Left lung (tissue), 10 donors: ENCODE data around the gene CTDP1. TPM values are rescaled to one million over a fixed set of nuclear protein-coding genes. Genes with fewer than 3 reads are reported as not detected.
"Not testable (repeated sequence)": the region's sequence is repeated elsewhere in the genome, so short reads cannot be mapped to it uniquely, and the experiment has no call there.

Experiments
- ATAC-seq: fragments of 200-7000 bp; cut with Tn5 transposase; one replicate; pipeline ENCODE4 v1.9.1; 2020; ENCODE audit warnings: moderate library complexity
- DNase-seq, 4 donors: peaks; one replicate each; pipeline ENCODE4 v3.0.0-alpha.2; 2013 to 2020
- H3K27ac ChIP-seq, 2 donors: fragments of 200-600 bp; sonication (generic) in 1 of 2; one replicate each; pipeline versions ENCODE4 v1.5.0 to v1.8.0; 2020 to 2021
- H3K27me3 ChIP-seq, 2 donors: fragments of 200-600 bp; sonication (generic) in 1 of 2; one replicate each; pipeline versions ENCODE4 v1.5.0 to v1.8.0; 2020 to 2021
- H3K36me3 ChIP-seq, 2 donors: fragments of 200-600 bp; sonication (generic) in 1 of 2; one replicate each; pipeline versions ENCODE4 v1.5.0 to v1.8.0; 2020 to 2021
- H3K4me1 ChIP-seq, 2 donors: fragments of 200-600 bp; one replicate each; pipeline ENCODE4 v1.8.0; 2021
- H3K4me3 ChIP-seq, 2 donors: fragments of 200-600 bp; sonication (generic) in 1 of 2; one replicate each; pipeline versions ENCODE4 v1.5.0 to v1.8.0; 2020 to 2021; ENCODE audit warnings: mild to moderate bottlenecking in 1 of 2
- H3K9me3 ChIP-seq, 2 donors: fragments of 200-600 bp; sonication (generic) in 1 of 2; one replicate each; pipeline versions ENCODE4 v1.5.0 to v1.8.0; 2020 to 2021
- intact Hi-C, 2 donors: fragments of 100-400 bp; cut with DNase I; formaldehyde crosslinking; loops; one replicate each; pipeline versions ENCODE4 v1.11.2 to v1.14.2; 2022
- polyA plus RNA-seq, 6 donors: library from polyadenylated mRNA; unstranded; fragments of 120-200 nt; gene quantifications; one replicate each; pipeline ENCODE4 v1.2.1, GENCODE V29; 2013; ENCODE audit not compliant: insufficient read length in 6 of 6
- total RNA-seq, 2 donors: library from RNA; stranded (reverse); fragmentation: NEBNext Ultra II Directional; extraction: Animal tissue kit (Norgen Biotek cat#: 25700); gene quantifications; one replicate each; pipeline ENCODE4 v1.2.1, GENCODE V29; 2021
- TF ChIP-seq, protein P1 (sequence below), 2 donors: fragments of 200-600 bp; sonication (generic) in 1 of 2; IDR thresholded peaks; one replicate each; pipeline versions ENCODE4 v1.5.0 to v1.8.0; 2021; ENCODE audit warnings: antibody characterized with exemption in 2 of 2
- donor health status: DM: no; HTN: yes; CAD: no.
- donor health status: DM: no; HTN: no; CAD: no.

The CTDP1 gene
- total and polyA plus RNA-seq, 8 donors = 8.4 to 24.4 (median 11.4) TPM

DNA sequence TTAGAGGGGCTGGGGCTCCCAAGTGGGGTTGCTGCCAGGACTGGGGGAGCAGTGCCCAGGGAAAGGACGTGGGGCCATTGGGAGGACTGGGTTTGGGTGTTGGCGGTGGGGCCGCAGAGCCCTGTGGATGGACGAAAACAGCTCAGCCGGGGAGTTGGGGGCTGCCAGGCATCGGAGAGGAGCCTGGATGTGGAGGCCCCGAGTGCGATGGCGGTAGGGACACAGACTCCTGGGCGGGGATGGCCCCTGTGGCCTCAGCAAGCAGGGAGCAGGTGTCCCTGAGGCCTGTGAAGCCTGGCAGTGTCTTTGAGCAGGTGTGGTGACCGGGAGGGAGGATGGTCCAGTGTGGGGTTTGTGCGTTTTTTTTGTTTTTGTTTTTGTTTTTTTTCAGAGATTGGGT, 13.3 kb downstream of the CTDP1 start:
- DNase-seq (no peak), ATAC-seq (no peak)
- Histone ChIP-seq H3K27ac (no peak overlapping the region), H3K27me3 (no peaks in the 10 kb centered on the region), H3K4me3 (no peak overlapping the region), H3K36me3 (peaks cover 0 to 35% of the 10 kb centered on the region in 2 donors), H3K4me1 (peaks cover 0 to 7% of the 10 kb centered on the region in 2 donors), H3K9me3 (no peaks in the 10 kb centered on the region)
- TF ChIP-seq, protein P1, sequence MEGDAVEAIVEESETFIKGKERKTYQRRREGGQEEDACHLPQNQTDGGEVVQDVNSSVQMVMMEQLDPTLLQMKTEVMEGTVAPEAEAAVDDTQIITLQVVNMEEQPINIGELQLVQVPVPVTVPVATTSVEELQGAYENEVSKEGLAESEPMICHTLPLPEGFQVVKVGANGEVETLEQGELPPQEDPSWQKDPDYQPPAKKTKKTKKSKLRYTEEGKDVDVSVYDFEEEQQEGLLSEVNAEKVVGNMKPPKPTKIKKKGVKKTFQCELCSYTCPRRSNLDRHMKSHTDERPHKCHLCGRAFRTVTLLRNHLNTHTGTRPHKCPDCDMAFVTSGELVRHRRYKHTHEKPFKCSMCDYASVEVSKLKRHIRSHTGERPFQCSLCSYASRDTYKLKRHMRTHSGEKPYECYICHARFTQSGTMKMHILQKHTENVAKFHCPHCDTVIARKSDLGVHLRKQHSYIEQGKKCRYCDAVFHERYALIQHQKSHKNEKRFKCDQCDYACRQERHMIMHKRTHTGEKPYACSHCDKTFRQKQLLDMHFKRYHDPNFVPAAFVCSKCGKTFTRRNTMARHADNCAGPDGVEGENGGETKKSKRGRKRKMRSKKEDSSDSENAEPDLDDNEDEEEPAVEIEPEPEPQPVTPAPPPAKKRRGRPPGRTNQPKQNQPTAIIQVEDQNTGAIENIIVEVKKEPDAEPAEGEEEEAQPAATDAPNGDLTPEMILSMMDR (IDR thresholded peaks at IDR 0.05) = no peak
- intact Hi-C loops = no loop called here

DNA sequence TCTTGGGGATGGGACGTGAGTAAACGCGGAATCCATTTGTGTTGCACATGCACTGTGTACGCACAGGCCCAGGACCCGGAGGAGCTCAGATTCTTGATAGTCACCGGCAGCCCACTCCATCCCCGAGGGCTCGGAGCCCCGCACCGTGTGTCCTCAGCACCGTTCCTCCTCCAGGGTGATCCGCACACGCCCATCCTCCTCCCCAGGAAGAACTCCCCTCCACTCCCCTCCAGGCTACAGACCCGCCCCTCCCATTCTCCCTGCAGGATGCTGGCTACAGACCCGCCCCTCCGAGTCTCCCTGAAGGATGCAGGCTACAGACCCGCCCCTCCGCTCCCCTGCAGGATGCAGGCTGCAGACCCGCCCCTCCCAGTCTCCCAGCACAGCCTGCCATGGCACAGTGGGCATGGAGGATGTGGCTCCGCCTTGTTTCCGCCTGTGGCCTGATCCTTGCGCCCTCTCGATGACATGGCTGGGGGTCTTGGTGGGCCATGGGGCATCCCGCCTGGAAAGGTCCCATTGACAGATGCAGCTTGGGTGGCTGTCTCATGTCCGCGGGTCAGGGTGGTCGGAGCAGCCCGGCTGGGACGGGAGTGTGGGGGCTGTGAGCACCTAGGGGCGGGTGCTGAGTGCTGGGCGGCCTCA, 14.1 kb downstream of the CTDP1 start:
- TF ChIP-seq, protein P1 (IDR thresholded peaks at IDR 0.05) = no peak
- Histone ChIP-seq H3K4me3 (no peak overlapping the region), H3K36me3 (peaks cover 0 to 43% of the 10 kb centered on the region in 2 donors), H3K9me3 (no peaks in the 10 kb centered on the region), H3K27ac (no peak overlapping the region), H3K27me3 (no peaks in the 10 kb centered on the region), H3K4me1 (no peaks in the 10 kb centered on the region)
- DNase-seq = no peak
- ATAC-seq = no peak
- intact Hi-C loops = no loop called here

DNA sequence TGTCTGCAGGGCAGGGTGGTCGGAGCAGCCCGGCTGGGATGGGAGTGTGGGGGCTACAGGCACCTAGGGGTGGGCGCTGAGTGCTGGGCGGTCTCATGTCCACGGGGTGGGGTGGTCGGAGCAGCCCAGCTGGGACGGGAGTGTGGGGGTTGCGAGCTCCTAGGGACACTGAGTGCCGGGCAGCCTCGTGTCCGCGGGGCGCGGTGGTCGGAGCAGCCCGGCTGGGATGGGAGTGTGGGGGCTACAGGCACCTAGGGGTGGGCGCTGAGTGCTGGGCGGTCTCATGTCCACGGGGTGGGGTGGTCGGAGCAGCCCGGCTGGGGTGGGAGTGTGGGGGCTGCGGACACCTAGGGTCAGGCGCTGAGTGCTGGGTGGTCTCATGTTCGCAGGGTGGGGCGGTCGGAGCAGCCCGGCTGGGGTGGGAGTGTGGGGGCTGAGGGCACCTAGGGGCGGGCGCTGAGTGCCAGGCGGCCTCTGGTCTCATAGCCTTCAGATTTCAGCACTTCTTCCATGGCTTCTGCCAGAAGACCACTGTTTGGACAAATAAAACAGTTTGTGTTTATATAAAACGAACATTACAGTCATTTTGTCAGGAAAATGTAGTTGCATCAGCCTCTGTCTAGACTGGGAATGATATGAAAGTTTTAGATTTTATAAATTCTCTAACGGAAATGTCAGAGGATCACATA, 14.7 kb downstream of the CTDP1 start:
- H3K27me3 ChIP-seq, H3K9me3 ChIP-seq, intact Hi-C loops, H3K4me1 ChIP-seq, H3K27ac ChIP-seq, ATAC-seq, H3K4me3 ChIP-seq: not testable (repeated sequence)
- peak in 2 of 4 donors; percentile 6 to 18 for DNase-seq
- peaks cover 0 to 49% of the 10 kb centered on the region in 2 donors for H3K36me3 ChIP-seq

DNA sequence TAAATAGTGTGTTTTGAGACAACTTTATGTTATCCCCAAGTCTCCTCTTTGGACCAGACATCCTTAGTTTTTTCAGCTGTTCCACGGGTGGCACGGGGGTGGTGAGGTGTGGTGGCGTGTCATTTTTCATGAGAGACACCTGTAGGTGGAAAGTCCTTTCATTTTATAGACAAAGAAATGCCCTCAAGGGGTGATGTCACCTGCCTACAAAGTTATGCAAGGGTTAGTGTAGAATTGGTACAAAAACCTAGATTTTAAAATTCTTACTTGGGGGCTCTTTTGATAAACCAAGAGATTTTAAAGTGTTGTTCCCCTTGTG, 15.3 kb downstream of the CTDP1 start:
- no peaks in the 10 kb centered on the region for H3K9me3 ChIP-seq
- ATAC-seq = no peak
- no peaks in the 10 kb centered on the region for H3K27me3 ChIP-seq
- H3K4me1 ChIP-seq = no peaks in the 10 kb centered on the region
- peaks cover 0 to 54% of the 10 kb centered on the region in 2 donors for H3K36me3 ChIP-seq
- intact Hi-C loops = no loop called here
- DNase-seq = no peak
- no peak overlapping the region for H3K4me3 ChIP-seq
- TF ChIP-seq, protein P1 (IDR thresholded peaks at IDR 0.05) = no peak
- no peak overlapping the region for H3K27ac ChIP-seq

DNA sequence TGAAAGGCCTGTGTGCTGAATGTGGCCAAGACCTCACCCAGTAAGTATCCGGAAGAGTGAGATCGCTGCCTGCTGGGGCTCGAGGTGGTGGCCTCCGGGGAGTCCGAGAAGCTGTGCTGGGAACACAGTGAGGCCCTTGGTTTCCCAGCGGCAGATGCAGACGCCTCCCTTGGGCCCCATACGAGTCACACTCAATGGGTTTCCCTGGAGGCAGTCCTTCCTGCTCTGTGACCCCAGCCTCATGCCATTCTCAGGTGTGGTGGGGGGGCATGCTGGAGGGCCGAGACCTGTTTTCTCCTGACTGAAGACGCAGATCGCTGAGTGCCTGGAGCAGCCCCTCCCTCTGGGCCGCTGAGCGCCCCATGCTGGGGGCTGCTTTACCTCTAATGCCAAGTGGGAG, 15.7 kb downstream of the CTDP1 start:
- peaks cover 0 to 58% of the 10 kb centered on the region in 2 donors for H3K36me3 ChIP-seq

More for the DNA sequence above, 15.7 kb downstream of the CTDP1 start:
- Histone ChIP-seq H3K4me3 (no peak overlapping the region), H3K9me3 (no peaks in the 10 kb centered on the region), H3K27ac (no peak overlapping the region), H3K4me1 (no peaks in the 10 kb centered on the region), H3K27me3 (no peaks in the 10 kb centered on the region)
- DNase-seq (no peak), ATAC-seq (no peak)
- intact Hi-C loops = no loop called here
- TF ChIP-seq, protein P1 (IDR thresholded peaks at IDR 0.05) = no peak
